HG02840 (cell line): ENCODE data around the gene DLL4.

Source experiments
- ATAC-seq: cut with Tn5 transposase; IDR thresholded peaks from one replicate; pipeline ENCODE4 v1.9.1; 2021; ENCODE audit warnings: mild to moderate bottlenecking, moderate library complexity, moderate number of reproducible peaks; ENCODE audit not compliant: unreplicated experiment, low FRiP score

Gene DLL4

DNA sequence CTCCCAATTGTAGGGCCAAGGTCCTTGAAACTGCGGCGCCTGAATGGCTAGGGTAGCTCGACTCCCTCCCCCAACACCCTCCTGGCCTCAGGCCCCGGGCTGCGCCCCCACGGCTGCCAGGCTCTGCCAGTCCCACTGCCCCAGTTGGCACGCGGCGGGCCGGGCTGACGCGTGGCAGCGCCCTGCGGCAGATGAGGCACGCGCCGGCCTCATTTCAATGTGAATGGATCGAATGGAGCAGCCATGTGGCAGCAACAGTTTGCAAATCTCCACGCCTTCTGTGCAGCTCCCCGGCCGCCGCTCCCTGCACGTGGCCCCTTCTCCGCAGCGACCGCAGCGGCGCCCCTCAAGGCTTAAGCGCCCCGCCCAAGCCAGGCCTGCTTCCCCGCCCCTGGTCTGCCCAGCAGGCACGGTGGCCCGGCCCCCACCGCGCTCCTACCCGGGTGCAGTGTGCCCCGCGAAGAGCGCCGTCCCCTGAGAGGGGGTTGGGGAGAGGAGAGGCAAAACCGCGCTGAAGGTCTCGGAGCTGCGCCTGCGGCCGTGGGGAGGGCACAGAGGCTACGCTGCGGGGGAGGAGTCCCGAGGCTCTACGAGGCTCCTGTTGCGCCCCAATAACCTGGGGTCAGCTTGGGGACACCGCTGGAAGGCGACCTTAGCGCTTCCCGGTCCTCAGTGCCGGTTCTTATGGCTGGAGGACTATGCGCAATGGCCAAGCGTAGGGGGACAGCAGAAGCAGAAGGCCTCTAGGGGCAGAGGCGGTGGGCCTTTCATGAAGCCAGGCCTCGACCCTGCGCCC is 3.1 kb upstream of the DLL4 start:
- no peak for ATAC-seq

- ATAC-seq: no peak
Measured at GRCh38 chr15:40926659-40927494, 2.3 kb upstream of the DLL4 start.

GRCh38 chr15:40927495-40927872 is 1.7 kb upstream of the DLL4 start:
- no peak for ATAC-seq

DNA sequence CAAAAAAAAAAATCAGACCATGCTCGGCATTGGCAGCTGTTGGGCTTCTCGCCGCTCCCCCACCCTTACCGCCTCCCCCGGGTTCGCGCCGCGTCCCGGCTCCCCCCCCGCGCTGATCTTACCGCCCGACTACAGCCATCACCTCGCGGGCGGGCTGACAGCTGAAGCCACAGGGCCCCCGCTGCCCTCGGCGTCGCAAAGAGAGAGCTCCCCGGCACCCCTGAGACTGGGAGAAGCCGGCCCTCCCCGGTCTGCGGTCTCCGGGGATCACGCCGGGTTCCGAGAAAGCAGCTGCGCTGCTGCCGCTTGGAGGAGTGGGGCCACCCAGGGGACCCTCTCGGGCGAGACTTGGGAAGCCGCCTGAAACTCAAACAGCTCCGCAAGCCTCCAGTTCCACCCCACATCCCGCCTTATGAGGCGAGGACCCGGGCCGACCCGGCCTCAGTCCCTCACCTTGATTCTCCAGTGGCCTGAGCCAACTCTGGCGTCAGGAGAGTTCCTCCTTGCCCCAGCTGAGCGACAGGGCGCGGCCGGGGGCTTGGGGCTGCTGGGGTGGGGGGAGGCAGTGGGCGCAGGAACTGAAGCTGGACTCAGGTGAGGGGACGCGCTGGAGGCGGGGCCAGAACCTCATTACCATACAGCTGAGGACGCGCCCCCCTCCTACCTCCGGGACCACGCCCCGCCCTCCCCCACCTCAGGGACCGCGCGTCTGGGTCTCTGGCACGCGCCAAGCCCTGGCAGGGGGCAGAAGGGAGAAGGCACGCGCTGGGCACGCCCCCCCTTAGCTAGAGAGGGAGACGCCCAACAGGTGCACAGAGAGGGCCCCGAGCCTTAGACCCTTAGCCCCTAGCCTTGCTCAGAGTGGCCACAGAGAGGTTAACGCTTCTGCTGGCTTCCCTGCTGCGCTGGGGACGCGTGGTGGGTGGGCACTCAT is 1.0 kb upstream of the DLL4 start:
- no peak for ATAC-seq

- ATAC-seq: no peak
Measured at GRCh38 chr15:40929660-40930429, 705 bp downstream of the DLL4 start.

- no peak for ATAC-seq
Measured at GRCh38 chr15:40930430-40931299, 1.5 kb downstream of the DLL4 start.

DNA sequence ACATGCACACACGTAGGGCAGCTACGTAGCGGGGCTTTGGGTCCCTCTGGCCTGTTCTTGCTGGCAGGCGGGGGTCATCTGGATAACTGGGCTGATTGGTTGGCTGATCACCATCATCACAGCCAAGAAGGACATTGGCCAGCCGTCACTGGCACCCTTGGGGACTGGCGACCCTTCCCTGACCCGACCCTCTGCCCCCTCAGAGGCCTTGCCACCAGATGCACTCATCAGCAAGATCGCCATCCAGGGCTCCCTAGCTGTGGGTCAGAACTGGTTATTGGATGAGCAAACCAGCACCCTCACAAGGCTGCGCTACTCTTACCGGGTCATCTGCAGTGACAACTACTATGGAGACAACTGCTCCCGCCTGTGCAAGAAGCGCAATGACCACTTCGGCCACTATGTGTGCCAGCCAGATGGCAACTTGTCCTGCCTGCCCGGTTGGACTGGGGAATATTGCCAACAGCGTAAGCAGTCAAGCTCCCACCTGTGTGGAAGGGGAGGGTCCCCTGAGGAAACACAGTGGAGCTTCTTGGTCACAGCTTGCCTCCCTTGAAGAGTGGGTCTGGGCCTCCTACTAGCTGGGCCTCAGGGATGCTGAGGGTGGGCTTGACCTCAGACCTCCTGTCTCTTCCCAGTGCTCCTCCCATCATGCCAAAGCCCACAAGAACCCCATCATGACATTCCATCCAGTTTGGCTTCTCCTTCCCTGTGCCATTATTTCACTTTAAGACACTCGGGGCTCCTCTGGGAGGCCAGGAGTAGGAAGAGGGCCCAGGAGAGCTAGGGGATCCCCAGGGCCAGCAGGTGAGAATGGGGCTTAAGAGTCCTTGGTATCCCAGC is 2.4 kb downstream of the DLL4 start:
- no peak for ATAC-seq

- ATAC-seq: no peak
Measured at GRCh38 chr15:40932156-40932555, 3.0 kb downstream of the DLL4 start.

GRCh38 chr15:40932649-40933516 is 3.7 kb downstream of the DLL4 start:
- no peak for ATAC-seq

- no peak for ATAC-seq
Measured at GRCh38 chr15:40933517-40933902, 4.4 kb downstream of the DLL4 start.

DNA sequence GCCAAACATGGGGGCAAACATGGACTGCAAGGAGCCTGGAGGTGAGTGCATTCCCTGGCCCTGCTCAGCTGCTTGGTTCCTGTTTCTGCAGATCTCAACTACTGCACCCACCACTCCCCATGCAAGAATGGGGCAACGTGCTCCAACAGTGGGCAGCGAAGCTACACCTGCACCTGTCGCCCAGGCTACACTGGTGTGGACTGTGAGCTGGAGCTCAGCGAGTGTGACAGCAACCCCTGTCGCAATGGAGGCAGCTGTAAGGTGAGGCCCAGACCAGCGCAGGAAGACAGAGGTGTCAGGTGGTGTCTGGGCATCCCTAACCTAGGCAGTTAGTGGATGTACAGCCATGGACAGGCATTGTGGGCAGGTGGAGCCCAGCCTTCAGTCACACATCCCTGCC is 5.3 kb downstream of the DLL4 start:
- no peak for ATAC-seq

DNA sequence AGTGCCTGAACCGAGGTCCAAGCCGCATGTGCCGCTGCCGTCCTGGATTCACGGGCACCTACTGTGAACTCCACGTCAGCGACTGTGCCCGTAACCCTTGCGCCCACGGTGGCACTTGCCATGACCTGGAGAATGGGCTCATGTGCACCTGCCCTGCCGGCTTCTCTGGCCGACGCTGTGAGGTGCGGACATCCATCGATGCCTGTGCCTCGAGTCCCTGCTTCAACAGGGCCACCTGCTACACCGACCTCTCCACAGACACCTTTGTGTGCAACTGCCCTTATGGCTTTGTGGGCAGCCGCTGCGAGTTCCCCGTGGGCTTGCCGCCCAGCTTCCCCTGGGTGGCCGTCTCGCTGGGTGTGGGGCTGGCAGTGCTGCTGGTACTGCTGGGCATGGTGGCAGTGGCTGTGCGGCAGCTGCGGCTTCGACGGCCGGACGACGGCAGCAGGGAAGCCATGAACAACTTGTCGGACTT is 7.1 kb downstream of the DLL4 start:
- no peak for ATAC-seq

- no peak for ATAC-seq
Measured at GRCh38 chr15:40936709-40937666, 7.8 kb downstream of the DLL4 start.

GRCh38 chr15:40937762-40938535 is 8.8 kb downstream of the DLL4 start:
- no peak for ATAC-seq

DNA sequence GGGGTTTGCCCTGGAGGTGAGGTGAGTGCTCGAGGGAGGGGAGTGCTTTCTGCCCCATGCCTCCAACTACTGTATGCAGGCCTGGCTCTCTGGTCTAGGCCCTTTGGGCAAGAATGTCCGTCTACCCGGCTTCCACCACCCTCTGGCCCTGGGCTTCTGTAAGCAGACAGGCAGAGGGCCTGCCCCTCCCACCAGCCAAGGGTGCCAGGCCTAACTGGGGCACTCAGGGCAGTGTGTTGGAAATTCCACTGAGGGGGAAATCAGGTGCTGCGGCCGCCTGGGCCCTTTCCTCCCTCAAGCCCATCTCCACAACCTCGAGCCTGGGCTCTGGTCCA is 9.4 kb downstream of the DLL4 start:
- ATAC-seq: no peak
